Lung (tissue), 12 donors: Measurements from ENCODE around the gene GLIS1. TPM values are rescaled to one million over a fixed set of nuclear protein-coding genes. Genes with fewer than 3 reads are reported as not detected.

ENCODE experiments used
- ATAC-seq: fragments of 200-7000 bp; cut with Tn5 transposase; one replicate; pipeline ENCODE4 v1.9.1; 2020; ENCODE audit warnings: moderate number of reproducible peaks; ENCODE audit not compliant: insufficient read depth, low FRiP score
- DNase-seq, 3 donors: peaks; one replicate each; pipeline ENCODE4 v3.0.0-alpha.2; 2013 to 2017
- H3K27ac ChIP-seq, 2 donors: one replicate each; pipeline ENCODE4 v1.5.1; 2013; ENCODE audit warnings: mild to moderate bottlenecking in 2 of 2, moderate library complexity in 2 of 2, control low read depth in 1 of 2, inconsistent platforms in 1 of 2, low read depth in 1 of 2, low read length in 1 of 2
- H3K27me3 ChIP-seq, 3 donors: one replicate each; pipeline ENCODE4 v1.5.1; 2013; ENCODE audit warnings: low read length in 2 of 3; ENCODE audit not compliant: control insufficient read depth in 3 of 3, insufficient read depth in 3 of 3
- H3K36me3 ChIP-seq, 4 donors: one replicate each; pipeline ENCODE4 v1.5.1; 2013; ENCODE audit warnings: low read length in 4 of 4, mild to moderate bottlenecking in 1 of 4, moderate library complexity in 1 of 4; ENCODE audit not compliant: control insufficient read depth in 4 of 4, insufficient read depth in 4 of 4
- H3K4me1 ChIP-seq, 5 donors: one replicate each; pipeline ENCODE4 v1.5.1; 2013; ENCODE audit warnings: low read length in 5 of 5, mild to moderate bottlenecking in 2 of 5, moderate library complexity in 1 of 5; ENCODE audit not compliant: control insufficient read depth in 5 of 5, insufficient read depth in 5 of 5
- H3K4me3 ChIP-seq: one replicate; pipeline ENCODE4 v1.5.1; 2013; ENCODE audit warnings: mild to moderate bottlenecking, control low read depth, moderate library complexity
- H3K9ac ChIP-seq, 2 donors: one replicate each; pipeline ENCODE4 v1.5.1; 2013; ENCODE audit warnings: low read length in 2 of 2, control low read depth in 1 of 2; ENCODE audit not compliant: insufficient read depth in 1 of 2
- H3K9me3 ChIP-seq, 4 donors: one replicate each; pipeline ENCODE4 v1.5.1; 2013; ENCODE audit warnings: low read length in 3 of 4, mild to moderate bottlenecking in 1 of 4, moderate library complexity in 1 of 4; ENCODE audit not compliant: control insufficient read depth in 4 of 4, insufficient read depth in 3 of 4
- WGBS, 2 donors: extraction: QIAGEN DNeasy Blood & Tissue Kit; methylation state at CpG; one replicate each; pipeline ENCODE4 v1.1.7; 2013; 5-methylcytosine and 5-hydroxymethylcytosine counted together
- polyA plus RNA-seq, 2 donors: library from polyadenylated mRNA; stranded (reverse); fragments of 200-250 nt; gene quantifications; one replicate each; pipeline ENCODE4 v1.2.1, GENCODE V29; 2013
- total RNA-seq, 2 donors: library from RNA; depleted of rRNA in 1 of 2; stranded (reverse); fragments of >200 nt in 1 of 2; gene quantifications; one replicate each; pipeline ENCODE4 v1.2.1, GENCODE V29; 2014 to 2021
- TF ChIP-seq, protein P1 (sequence below): IDR thresholded peaks from 2 replicates; pipeline ENCODE4 v1.5.1; 2012; ENCODE audit warnings: mild to moderate bottlenecking; ENCODE audit errors: control extremely low read depth, extremely low read depth
- donor health status: control.
- donor health status: control.
- donor health status: Bipolar disorder and iron deficiency.
- donor health status: healthy.
- donor health status: DM: yes; HTN: yes; CAD: no.

GLIS1 gene
- total and polyA plus RNA-seq, 4 donors = 0.05 to 0.18 (median 0.17) TPM; not detected in 1

GRCh38 chr1:53735261-53735660 lies 3.7 kb downstream of the GLIS1 start:
- no peak overlapping the region for H3K4me3 ChIP-seq
- DNase-seq (no peak), ATAC-seq (no peak)
- no peaks in the 10 kb centered on the region for H3K36me3 ChIP-seq
- peaks cover 0 to 18% (median 4%) of the 10 kb centered on the region in 5 donors for H3K4me1 ChIP-seq
- H3K9me3 ChIP-seq = peaks cover 0 to 4% (median 0%) of the 10 kb centered on the region in 4 donors
- WGBS, 2 donors = 68 to 85% methylated on average over 5 of the region's 5 CpGs
- H3K27me3 ChIP-seq = peaks cover 9 to 82% (median 51%) of the 10 kb centered on the region in 3 donors
- H3K27ac ChIP-seq = no peak overlapping the region
- TF ChIP-seq, protein P1, sequence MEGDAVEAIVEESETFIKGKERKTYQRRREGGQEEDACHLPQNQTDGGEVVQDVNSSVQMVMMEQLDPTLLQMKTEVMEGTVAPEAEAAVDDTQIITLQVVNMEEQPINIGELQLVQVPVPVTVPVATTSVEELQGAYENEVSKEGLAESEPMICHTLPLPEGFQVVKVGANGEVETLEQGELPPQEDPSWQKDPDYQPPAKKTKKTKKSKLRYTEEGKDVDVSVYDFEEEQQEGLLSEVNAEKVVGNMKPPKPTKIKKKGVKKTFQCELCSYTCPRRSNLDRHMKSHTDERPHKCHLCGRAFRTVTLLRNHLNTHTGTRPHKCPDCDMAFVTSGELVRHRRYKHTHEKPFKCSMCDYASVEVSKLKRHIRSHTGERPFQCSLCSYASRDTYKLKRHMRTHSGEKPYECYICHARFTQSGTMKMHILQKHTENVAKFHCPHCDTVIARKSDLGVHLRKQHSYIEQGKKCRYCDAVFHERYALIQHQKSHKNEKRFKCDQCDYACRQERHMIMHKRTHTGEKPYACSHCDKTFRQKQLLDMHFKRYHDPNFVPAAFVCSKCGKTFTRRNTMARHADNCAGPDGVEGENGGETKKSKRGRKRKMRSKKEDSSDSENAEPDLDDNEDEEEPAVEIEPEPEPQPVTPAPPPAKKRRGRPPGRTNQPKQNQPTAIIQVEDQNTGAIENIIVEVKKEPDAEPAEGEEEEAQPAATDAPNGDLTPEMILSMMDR = no peak
- no peak overlapping the region for H3K9ac ChIP-seq

DNA sequence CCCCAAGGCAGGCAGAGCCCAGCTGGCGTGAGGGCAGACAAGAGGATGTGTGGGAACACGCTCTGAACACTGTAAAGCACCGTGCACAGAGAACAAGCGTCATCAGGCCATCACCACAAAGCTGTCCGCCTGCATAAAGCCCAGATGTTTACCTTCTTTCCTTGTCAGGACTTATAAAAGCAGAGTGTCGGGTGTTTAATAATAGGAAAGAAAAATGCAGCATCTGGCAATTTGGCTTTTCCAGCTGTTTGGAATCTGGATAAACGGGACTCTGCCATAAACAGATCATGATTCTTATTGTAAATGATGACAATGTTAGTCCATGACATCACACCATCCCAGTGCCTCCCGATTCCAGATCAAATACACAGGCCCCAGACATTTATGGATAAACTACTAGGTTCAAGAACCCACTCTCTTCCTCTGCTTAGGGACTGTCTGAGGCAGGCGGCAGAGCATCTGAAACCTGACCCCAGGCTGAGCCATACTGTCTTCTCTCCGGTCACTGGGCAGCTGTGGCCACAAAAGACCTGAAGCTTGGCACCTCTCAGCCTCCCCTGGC lies 4.2 kb downstream of the GLIS1 start:
- DNase-seq = no peak
- Histone ChIP-seq H3K9me3 (peaks cover 0 to 4% (median 0%) of the 10 kb centered on the region in 4 donors), H3K27me3 (peaks cover 9 to 77% (median 46%) of the 10 kb centered on the region in 3 donors), H3K36me3 (no peaks in the 10 kb centered on the region), H3K9ac (no peak overlapping the region), H3K4me3 (no peak overlapping the region), H3K4me1 (peaks cover 0 to 18% (median 4%) of the 10 kb centered on the region in 5 donors), H3K27ac (no peak overlapping the region)
- 69 to 82% methylated on average over 10 of the region's 10 CpGs for WGBS, 2 donors
- TF ChIP-seq, protein P1 = no peak
- ATAC-seq = no peak

GRCh38 chr1:53733975-53734649 lies 4.9 kb downstream of the GLIS1 start:
- Histone ChIP-seq H3K4me3 (no peak overlapping the region), H3K27me3 (peaks cover 9 to 74% (median 42%) of the 10 kb centered on the region in 3 donors), H3K36me3 (no peaks in the 10 kb centered on the region), H3K9me3 (peaks cover 0 to 4% (median 0%) of the 10 kb centered on the region in 4 donors), H3K9ac (no peak overlapping the region), H3K27ac (no peak overlapping the region), H3K4me1 (peaks cover 0 to 14% (median 4%) of the 10 kb centered on the region in 5 donors)
- no peak for DNase-seq
- WGBS, 2 donors = 91 to 95% methylated on average over 10 of the region's 10 CpGs
- TF ChIP-seq, protein P1 = no peak
- no peak for ATAC-seq
